Bronchial epithelial cell (primary cell): ENCODE measurements around the gene ADGRV1. TPM values are rescaled to one million over a fixed set of nuclear protein-coding genes. Genes with fewer than 3 reads are reported as not detected.

Experiments
- DNase-seq: peaks from one replicate; pipeline ENCODE4 v3.0.0-alpha.2; 2010; ENCODE audit warnings: low read depth
- FAIRE-seq: peaks from 2 replicates; lab custom pipeline; 2011; peaks lifted over from hg19 to GRCh38; lab: Jason Lieb, UNC
- H3K27me3 ChIP-seq: 2 replicates; pipeline ENCODE4 v1.5.1; 2011; ENCODE audit warnings: low read length; ENCODE audit not compliant: control insufficient read depth, insufficient read depth
- H3K36me3 ChIP-seq: 2 replicates; pipeline ENCODE4 v1.5.1; 2011; ENCODE audit warnings: low read length; ENCODE audit not compliant: control insufficient read depth, insufficient read depth
- H3K4me3 ChIP-seq: 2 replicates; pipeline ENCODE4 v1.5.1; 2011; ENCODE audit warnings: mild to moderate bottlenecking, low read depth, low read length, control low read depth
- total RNA-seq: library from RNA; depleted of rRNA; stranded (reverse); fragments of >200 nt; gene quantifications from 2 replicates; pipeline ENCODE4 v1.2.1, GENCODE V29; 2014
- TF ChIP-seq, protein P1 (sequence below): IDR thresholded peaks from 2 replicates; pipeline ENCODE4 v1.5.1; 2011; ENCODE audit warnings: mild to moderate bottlenecking, moderate library complexity, low read length, control low read depth, inconsistent platforms; ENCODE audit not compliant: insufficient read depth, severe bottlenecking

ADGRV1 gene
- total RNA-seq, 1 donor from 2014 or later = 1.6 TPM

DNA sequence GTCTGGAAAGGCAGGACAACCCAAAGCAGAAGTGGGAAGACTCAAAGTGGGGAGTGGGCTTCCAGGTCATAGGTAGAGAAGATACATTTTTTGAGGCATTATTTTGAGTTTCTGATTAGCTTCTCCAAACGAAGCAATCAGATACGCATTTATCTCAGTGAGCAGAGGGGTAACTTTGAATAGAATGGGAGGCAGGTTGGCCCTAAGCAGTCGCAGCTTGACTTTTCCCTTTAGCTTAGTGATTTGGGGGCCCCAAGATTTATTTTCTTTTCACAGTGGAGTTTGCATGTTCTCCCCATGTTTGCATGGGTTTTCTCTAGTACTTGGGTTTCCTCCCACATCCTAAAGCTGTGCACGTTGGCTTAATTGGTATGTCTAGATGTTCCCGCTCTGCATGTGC is 422.6 kb downstream of the ADGRV1 start:
- Histone ChIP-seq H3K27me3 (no peaks in the 10 kb centered on the region), H3K4me3 (no peak overlapping the region), H3K36me3 (no peaks in the 10 kb centered on the region)
- no peak for FAIRE-seq
- DNase-seq = no peak
- TF ChIP-seq, protein P1, sequence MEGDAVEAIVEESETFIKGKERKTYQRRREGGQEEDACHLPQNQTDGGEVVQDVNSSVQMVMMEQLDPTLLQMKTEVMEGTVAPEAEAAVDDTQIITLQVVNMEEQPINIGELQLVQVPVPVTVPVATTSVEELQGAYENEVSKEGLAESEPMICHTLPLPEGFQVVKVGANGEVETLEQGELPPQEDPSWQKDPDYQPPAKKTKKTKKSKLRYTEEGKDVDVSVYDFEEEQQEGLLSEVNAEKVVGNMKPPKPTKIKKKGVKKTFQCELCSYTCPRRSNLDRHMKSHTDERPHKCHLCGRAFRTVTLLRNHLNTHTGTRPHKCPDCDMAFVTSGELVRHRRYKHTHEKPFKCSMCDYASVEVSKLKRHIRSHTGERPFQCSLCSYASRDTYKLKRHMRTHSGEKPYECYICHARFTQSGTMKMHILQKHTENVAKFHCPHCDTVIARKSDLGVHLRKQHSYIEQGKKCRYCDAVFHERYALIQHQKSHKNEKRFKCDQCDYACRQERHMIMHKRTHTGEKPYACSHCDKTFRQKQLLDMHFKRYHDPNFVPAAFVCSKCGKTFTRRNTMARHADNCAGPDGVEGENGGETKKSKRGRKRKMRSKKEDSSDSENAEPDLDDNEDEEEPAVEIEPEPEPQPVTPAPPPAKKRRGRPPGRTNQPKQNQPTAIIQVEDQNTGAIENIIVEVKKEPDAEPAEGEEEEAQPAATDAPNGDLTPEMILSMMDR = no peak

DNA sequence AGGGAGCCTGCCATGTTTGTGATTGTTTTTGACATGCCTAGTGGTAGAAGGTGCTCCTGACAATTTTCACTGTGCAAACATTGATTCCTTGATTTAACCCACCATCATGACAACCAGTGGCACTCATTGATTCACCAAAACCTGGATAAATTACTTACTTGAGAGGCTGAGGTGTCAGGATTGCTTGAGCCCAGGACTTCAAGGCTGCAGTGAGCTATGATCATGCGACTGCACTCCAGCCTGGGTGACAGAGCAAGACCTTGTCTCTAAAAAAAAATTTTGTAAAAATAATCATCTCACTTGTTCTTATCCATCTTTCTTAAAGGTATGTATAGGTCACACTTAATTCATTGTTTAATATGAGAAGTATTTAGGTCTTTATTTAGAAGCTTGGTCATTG is 423.2 kb downstream of the ADGRV1 start:
- no peak overlapping the region for H3K4me3 ChIP-seq
- TF ChIP-seq, protein P1 = no peak
- DNase-seq (no peak), FAIRE-seq (no peak)
- no peaks in the 10 kb centered on the region for H3K36me3 ChIP-seq
- no peaks in the 10 kb centered on the region for H3K27me3 ChIP-seq

GRCh38 chr5:90982576-90982975 is 424.0 kb downstream of the ADGRV1 start:
- H3K36me3 ChIP-seq = no peaks in the 10 kb centered on the region
- TF ChIP-seq, protein P1 = no peak
- DNase-seq (no peak), FAIRE-seq (no peak)
- H3K27me3 ChIP-seq = no peaks in the 10 kb centered on the region
- H3K4me3 ChIP-seq = no peak overlapping the region

GRCh38 chr5:90983148-90983547 is 424.6 kb downstream of the ADGRV1 start:
- FAIRE-seq (no peak), DNase-seq (peak; percentile 95)
- TF ChIP-seq, protein P1 = no peak
- H3K27me3 ChIP-seq = no peaks in the 10 kb centered on the region
- no peaks in the 10 kb centered on the region for H3K36me3 ChIP-seq
- H3K4me3 ChIP-seq = no peak overlapping the region

DNA sequence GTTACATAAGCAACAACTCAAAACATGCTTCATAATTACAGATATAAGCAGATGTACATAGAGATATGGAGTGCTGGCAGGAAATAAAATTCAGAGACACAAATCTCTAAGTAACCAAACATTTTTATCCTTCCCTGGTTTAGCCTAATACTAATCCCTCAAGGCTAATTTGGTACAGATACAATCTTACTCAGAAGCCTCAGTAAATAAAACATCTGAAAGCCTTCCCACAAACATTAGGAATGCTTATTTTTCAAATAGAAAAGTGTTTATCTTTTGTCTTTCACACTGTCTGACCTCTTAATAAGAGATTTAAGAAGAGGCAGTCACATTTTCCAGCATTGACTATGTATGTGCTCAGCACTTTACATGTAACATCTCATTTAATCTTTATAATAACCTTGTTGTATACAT is 425.1 kb downstream of the ADGRV1 start:
- Histone ChIP-seq H3K36me3 (no peaks in the 10 kb centered on the region), H3K4me3 (no peak overlapping the region), H3K27me3 (no peaks in the 10 kb centered on the region)
- no peak for FAIRE-seq
- TF ChIP-seq, protein P1 = no peak
- peak; percentile 14 for DNase-seq

- no peak overlapping the region for H3K4me3 ChIP-seq
- no peaks in the 10 kb centered on the region for H3K27me3 ChIP-seq
- FAIRE-seq = no peak
- DNase-seq = no peak
- TF ChIP-seq, protein P1 = no peak
- no peaks in the 10 kb centered on the region for H3K36me3 ChIP-seq
Observed at GRCh38 chr5:90985341-90985740, 426.7 kb downstream of the ADGRV1 start.
